ENCODE results near the gene CERS6. TPM values are rescaled to one million over a fixed set of nuclear protein-coding genes. Genes with fewer than 3 reads are reported as not detected.
A peak's percentile ranks its signal among the peaks of the same experiment; 100 is the strongest.

The CERS6 gene
- total RNA-seq, 1 donor from 2014 or later, result 30.9 TPM

GRCh38 chr2:168684921-168685599 lies 229.0 kb downstream of the CERS6 start:
- DNase-seq (ENCODE audit: extremely low spot score, unreplicated experiment), result no peak
- Mint-ChIP-seq H3K4me1 (ENCODE audit: unreplicated experiment) (peaks cover 38% of the 10 kb centered on the region), H3K4me3 (ENCODE audit: unreplicated experiment) (no peak overlapping the region), H3K36me3 (ENCODE audit: unreplicated experiment) (no peaks in the 10 kb centered on the region), H3K27me3 (ENCODE audit: unreplicated experiment) (no peaks in the 10 kb centered on the region), H3K9me3 (ENCODE audit: unreplicated experiment) (no peaks in the 10 kb centered on the region), H3K27ac (ENCODE audit: unreplicated experiment) (peak overlapping the region; percentile 87)
- no peak for TF ChIP-seq CTCF (IDR thresholded peaks at IDR 0.05)

- no peaks in the 10 kb centered on the region for H3K27me3 Mint-ChIP-seq (ENCODE audit: unreplicated experiment)
- DNase-seq (ENCODE audit: extremely low spot score, unreplicated experiment), result no peak
- no peak for TF ChIP-seq CTCF (IDR thresholded peaks at IDR 0.05)
- H3K9me3 Mint-ChIP-seq (ENCODE audit: unreplicated experiment), result no peaks in the 10 kb centered on the region
- H3K27ac Mint-ChIP-seq (ENCODE audit: unreplicated experiment), result peak overlapping the region; percentile 87
- no peaks in the 10 kb centered on the region for H3K36me3 Mint-ChIP-seq (ENCODE audit: unreplicated experiment)
- no peak overlapping the region for H3K4me3 Mint-ChIP-seq (ENCODE audit: unreplicated experiment)
- peaks cover 38% of the 10 kb centered on the region for H3K4me1 Mint-ChIP-seq (ENCODE audit: unreplicated experiment)
These were observed 229.8 kb downstream of the CERS6 start for GRCh38 chr2:168685600-168686451.

- H3K4me1 Mint-ChIP-seq (ENCODE audit: unreplicated experiment), result peaks cover 38% of the 10 kb centered on the region
- H3K27me3 Mint-ChIP-seq (ENCODE audit: unreplicated experiment), result no peaks in the 10 kb centered on the region
- TF ChIP-seq CTCF (IDR thresholded peaks at IDR 0.05), result no peak
- no peaks in the 10 kb centered on the region for H3K9me3 Mint-ChIP-seq (ENCODE audit: unreplicated experiment)
- peaks cover 5% of the 10 kb centered on the region for H3K36me3 Mint-ChIP-seq (ENCODE audit: unreplicated experiment)
- H3K27ac Mint-ChIP-seq (ENCODE audit: unreplicated experiment), result peak overlapping the region; percentile 87
- DNase-seq (ENCODE audit: extremely low spot score, unreplicated experiment), result no peak
- no peak overlapping the region for H3K4me3 Mint-ChIP-seq (ENCODE audit: unreplicated experiment)
These were observed 230.6 kb downstream of the CERS6 start for GRCh38 chr2:168686452-168687191.

GRCh38 chr2:168687314-168687713 lies 231.2 kb downstream of the CERS6 start:
- Mint-ChIP-seq H3K9me3 (ENCODE audit: unreplicated experiment) (no peaks in the 10 kb centered on the region), H3K27me3 (ENCODE audit: unreplicated experiment) (no peaks in the 10 kb centered on the region), H3K4me1 (ENCODE audit: unreplicated experiment) (peaks cover 37% of the 10 kb centered on the region), H3K27ac (ENCODE audit: unreplicated experiment) (no peak overlapping the region), H3K4me3 (ENCODE audit: unreplicated experiment) (no peak overlapping the region), H3K36me3 (ENCODE audit: unreplicated experiment) (peaks cover 8% of the 10 kb centered on the region)
- no peak for DNase-seq (ENCODE audit: extremely low spot score, unreplicated experiment)
- TF ChIP-seq CTCF (IDR thresholded peaks at IDR 0.05), result peak; percentile 52
